LNCaP clone FGC (cell line): ENCODE measurements around the gene IGDCC3.
"Not testable (repeated sequence)": the region's sequence is repeated elsewhere in the genome, so short reads cannot be mapped to it uniquely, and the experiment has no call there.

Experiments
- DNase-seq: peaks from one replicate; pipeline ENCODE4 v3.0.0-alpha.2; 2011; ENCODE audit warnings: low read depth
- H3K4me3 ChIP-seq: 2 replicates; pipeline ENCODE4 v1.5.1; 2011; ENCODE audit warnings: mild to moderate bottlenecking, low read depth, low read length, control low read depth
- CTCF ChIP-seq: IDR thresholded peaks from 2 replicates; pipeline ENCODE4 v1.5.1; 2012; ENCODE audit warnings: mild to moderate bottlenecking; ENCODE audit not compliant: control insufficient read depth, insufficient read depth; ENCODE audit errors: extremely low read depth

The IGDCC3 gene

GRCh38 chr15:65399001-65399706 lies 21.4 kb upstream of the IGDCC3 start:
- no peak for TF ChIP-seq CTCF
- DNase-seq, result no peak
- no peak overlapping the region for H3K4me3 ChIP-seq

GRCh38 chr15:65398486-65398885 lies 20.7 kb upstream of the IGDCC3 start:
- DNase-seq, H3K4me3 ChIP-seq: not testable (repeated sequence)

GRCh38 chr15:65396965-65397317 lies 19.1 kb upstream of the IGDCC3 start:
- no peak for DNase-seq
- H3K4me3 ChIP-seq, result no peak overlapping the region
- TF ChIP-seq CTCF, result no peak

GRCh38 chr15:65396283-65396964 lies 18.6 kb upstream of the IGDCC3 start:
- no peak for TF ChIP-seq CTCF
- H3K4me3 ChIP-seq, result no peak overlapping the region
- DNase-seq, result no peak

GRCh38 chr15:65395567-65396202 lies 17.9 kb upstream of the IGDCC3 start:
- no peak overlapping the region for H3K4me3 ChIP-seq
- DNase-seq, result no peak
- no peak for TF ChIP-seq CTCF

DNA sequence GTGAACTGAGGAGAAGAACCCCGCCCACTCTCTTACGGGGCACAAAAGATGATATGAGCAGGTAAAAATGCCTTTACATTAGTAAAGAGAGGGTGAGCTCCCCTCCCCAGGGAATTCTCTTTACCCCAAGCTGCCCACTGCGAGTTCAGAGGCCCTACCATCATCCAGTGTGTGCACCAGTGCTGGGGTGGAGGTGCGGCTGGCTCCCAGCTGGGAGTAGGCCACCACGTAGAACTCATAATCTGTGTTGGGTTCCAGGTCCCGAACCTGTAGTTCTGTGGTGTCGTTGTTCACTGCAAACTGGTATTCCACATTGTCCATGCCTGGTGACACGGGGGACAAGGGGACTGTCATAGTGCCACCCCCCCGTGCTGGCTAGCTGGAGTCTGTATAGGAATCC lies 17.1 kb upstream of the IGDCC3 start:
- no peak overlapping the region for H3K4me3 ChIP-seq
- DNase-seq, result no peak
- no peak for TF ChIP-seq CTCF

GRCh38 chr15:65394280-65394789 lies 16.5 kb upstream of the IGDCC3 start:
- no peak for DNase-seq
- H3K4me3 ChIP-seq, result no peak overlapping the region
- TF ChIP-seq CTCF, result no peak
